Nephron (organoid): ENCODE results near the gene STN1.

Experiments
- H3K27ac Mint-ChIP-seq, 3 experiments: 2 replicates each; pipeline ENCODE4 v1.8.0; 2020; ENCODE audit warnings: mixed read lengths in 3 of 3, mild to moderate bottlenecking in 2 of 3, moderate library complexity in 1 of 3
- H3K27me3 Mint-ChIP-seq: 2 replicates; pipeline ENCODE4 v1.8.0; 2021; ENCODE audit warnings: low read depth, mild to moderate bottlenecking, moderate library complexity, mixed read lengths
- H3K36me3 Mint-ChIP-seq: 2 replicates; pipeline ENCODE4 v1.8.0; 2020; ENCODE audit warnings: low read depth, mixed read lengths
- H3K4me1 Mint-ChIP-seq: 2 replicates; pipeline ENCODE4 v1.8.0; 2020; ENCODE audit warnings: mixed read lengths
- H3K4me3 Mint-ChIP-seq, 3 experiments: 2 replicates each; pipeline ENCODE4 v1.8.0; 2020; ENCODE audit warnings: mild to moderate bottlenecking in 3 of 3, mixed read lengths in 3 of 3, moderate library complexity in 2 of 3
- H3K9me3 Mint-ChIP-seq: 2 replicates; pipeline ENCODE4 v1.8.0; 2020; ENCODE audit warnings: mixed read lengths
- CTCF ChIP-seq, 3 experiments: fragments of 200-600 bp; sonication (generic); IDR thresholded peaks; one replicate each; pipeline ENCODE4 v1.5.0; 2021; ENCODE audit warnings: antibody characterized with exemption in 3 of 3; ENCODE audit not compliant: unreplicated experiment in 3 of 3

The STN1 gene

GRCh38 chr10:103901299-103901698 is 16.7 kb downstream of the STN1 start:
- no peak overlapping the region for H3K27ac Mint-ChIP-seq
- no peaks in the 10 kb centered on the region for H3K9me3 Mint-ChIP-seq
- no peaks in the 10 kb centered on the region for H3K27me3 Mint-ChIP-seq
- peaks cover 20% of the 10 kb centered on the region for H3K4me1 Mint-ChIP-seq
- no peak for TF ChIP-seq CTCF (IDR thresholded peaks at IDR 0.05; ENCODE audit: unreplicated experiment in 3 of 3)
- no peak overlapping the region for H3K4me3 Mint-ChIP-seq
- peaks cover 45% of the 10 kb centered on the region for H3K36me3 Mint-ChIP-seq

GRCh38 chr10:103899312-103899711 is 18.7 kb downstream of the STN1 start:
- H3K9me3 Mint-ChIP-seq = no peaks in the 10 kb centered on the region
- H3K27me3 Mint-ChIP-seq = no peaks in the 10 kb centered on the region
- peaks cover 40% of the 10 kb centered on the region for H3K4me1 Mint-ChIP-seq
- no peak for TF ChIP-seq CTCF (IDR thresholded peaks at IDR 0.05; ENCODE audit: unreplicated experiment in 3 of 3)
- H3K27ac Mint-ChIP-seq = no peak overlapping the region
- H3K4me3 Mint-ChIP-seq = no peak overlapping the region
- H3K36me3 Mint-ChIP-seq = peaks cover 48% of the 10 kb centered on the region

- Mint-ChIP-seq H3K4me1 (peaks cover 50% of the 10 kb centered on the region), H3K27ac (no peak overlapping the region), H3K4me3 (no peak overlapping the region), H3K27me3 (no peaks in the 10 kb centered on the region), H3K9me3 (no peaks in the 10 kb centered on the region), H3K36me3 (peaks cover 42% of the 10 kb centered on the region)
- TF ChIP-seq CTCF (IDR thresholded peaks at IDR 0.05; ENCODE audit: unreplicated experiment in 3 of 3) = no peak
Observed at GRCh38 chr10:103897241-103897774, 20.7 kb downstream of the STN1 start.

GRCh38 chr10:103896225-103896624 is 21.8 kb downstream of the STN1 start:
- H3K27ac Mint-ChIP-seq = peak overlapping the region; percentile 77 to 93 (median 89)
- no peaks in the 10 kb centered on the region for H3K27me3 Mint-ChIP-seq
- H3K36me3 Mint-ChIP-seq = peaks cover 44% of the 10 kb centered on the region
- no peak for TF ChIP-seq CTCF (IDR thresholded peaks at IDR 0.05; ENCODE audit: unreplicated experiment in 3 of 3)
- H3K4me1 Mint-ChIP-seq = peaks cover 50% of the 10 kb centered on the region
- no peaks in the 10 kb centered on the region for H3K9me3 Mint-ChIP-seq
- H3K4me3 Mint-ChIP-seq = no peak overlapping the region

- Mint-ChIP-seq H3K27ac (peak overlapping the region; percentile 77 to 93 (median 89)), H3K4me3 (no peak overlapping the region)
Observed at GRCh38 chr10:103895411-103896186, 22.4 kb downstream of the STN1 start.

More at GRCh38 chr10:103895411-103896186, 22.4 kb downstream of the STN1 start:
- peaks cover 45% of the 10 kb centered on the region for H3K36me3 Mint-ChIP-seq
- H3K9me3 Mint-ChIP-seq = no peaks in the 10 kb centered on the region
- peaks cover 47% of the 10 kb centered on the region for H3K4me1 Mint-ChIP-seq
- TF ChIP-seq CTCF (IDR thresholded peaks at IDR 0.05; ENCODE audit: unreplicated experiment in 3 of 3) = no peak
- H3K27me3 Mint-ChIP-seq = no peaks in the 10 kb centered on the region
